PC-3 (cell line): ENCODE data around the gene MAML3. TPM values are rescaled to one million over a fixed set of nuclear protein-coding genes. Genes with fewer than 3 reads are reported as not detected.

Experiments
- ATAC-seq: fragments of 200-7000 bp; cut with Tn5 transposase; 2 replicates; pipeline ENCODE4 v1.9.1; 2020; ENCODE audit warnings: mild to moderate bottlenecking, moderate library complexity
- BruUV-seq: library from RNA; stranded (reverse); fragments of 400-500 nt; replicated peaks from 2 replicates; lab custom pipeline; 2021; lab: Mats Ljungman, UMichigan
- CTCF ChIA-PET: fragments of 300-600 bp; sonication (Branson Sonifier 250); formaldehyde crosslinking; loops from one replicate; lab custom pipeline; 2022; ENCODE audit warnings: antibody characterized with exemption; lab: Charles Lee
- POLR2A ChIA-PET: fragments of 300-600 bp; sonication (Branson Sonifier 250); formaldehyde crosslinking; loops from one replicate; lab custom pipeline; 2022; ENCODE audit warnings: antibody characterized with exemption; ENCODE audit not compliant: unreplicated experiment; lab: Charles Lee
- DNase-seq: peaks from one replicate; pipeline ENCODE4 v3.0.0-alpha.2; 2015
- H2AFZ ChIP-seq: fragments of 300-600 bp; sonication (generic); 2 replicates; pipeline ENCODE4 v1.6.0; 2016; ENCODE audit warnings: antibody characterized with exemption, low read length
- H3F3A ChIP-seq: fragments of 300-600 bp; sonication (generic); one replicate; pipeline ENCODE4 v1.6.0; 2017; ENCODE audit warnings: antibody characterized with exemption, low read length, control low read depth, mild to moderate bottlenecking; ENCODE audit not compliant: unreplicated experiment
- H3K27ac ChIP-seq: fragments of 300-600 bp; sonication (generic); 2 replicates; pipeline ENCODE4 v1.5.1; 2016; ENCODE audit warnings: mild to moderate bottlenecking, low read length
- H3K27me3 ChIP-seq: fragments of 300-600 bp; sonication (generic); 2 replicates; pipeline ENCODE4 v1.6.1; 2016; ENCODE audit warnings: low read length, mixed read lengths
- H3K36me3 ChIP-seq: fragments of 300-600 bp; sonication (generic); 2 replicates; pipeline ENCODE4 v1.6.1; 2016; ENCODE audit warnings: low read depth, mixed run types, low read length, mixed read lengths
- H3K4me1 ChIP-seq: fragments of 300-600 bp; sonication (generic); 2 replicates; pipeline ENCODE4 v1.5.1; 2016; ENCODE audit warnings: low read length; ENCODE audit not compliant: insufficient read depth
- H3K4me2 ChIP-seq: fragments of 300-600 bp; sonication (generic); 2 replicates; pipeline ENCODE4 v1.6.0; 2016; ENCODE audit warnings: low read length
- H3K4me3 ChIP-seq: fragments of 300-600 bp; sonication (generic); 2 replicates; pipeline ENCODE4 v1.5.1; 2016; ENCODE audit warnings: mild to moderate bottlenecking, low read length, mixed read lengths
- H3K79me2 ChIP-seq: fragments of 300-600 bp; sonication (generic); 2 replicates; pipeline ENCODE4 v1.6.1; 2017; ENCODE audit warnings: low read length, mixed read lengths
- H3K9ac ChIP-seq: fragments of 300-600 bp; sonication (generic); 2 replicates; pipeline ENCODE4 v1.6.0; 2016; ENCODE audit warnings: mild to moderate bottlenecking, low read length
- H3K9me2 ChIP-seq: fragments of 300-600 bp; sonication (generic); replicated peaks from 2 replicates; pipeline ENCODE4 v1.6.1; 2016; ENCODE audit warnings: mixed run types, low read length, mixed read lengths
- H3K9me3 ChIP-seq: fragments of 300-600 bp; sonication (generic); 2 replicates; pipeline ENCODE4 v1.6.1; 2016; ENCODE audit warnings: low read length, mixed read lengths
- H4K20me1 ChIP-seq: fragments of 300-600 bp; sonication (generic); 2 replicates; pipeline ENCODE4 v1.6.1; 2016; ENCODE audit warnings: low read length, mixed read lengths
- CTCF ChIP-seq: fragments of 300-600 bp; sonication (generic); conservative IDR thresholded peaks from 2 replicates; pipeline ENCODE4 v1.5.1; 2017; ENCODE audit warnings: antibody characterized with exemption, low read depth, mild to moderate bottlenecking, low read length
- EZH2 ChIP-seq: fragments of 300-600 bp; sonication (generic); IDR thresholded peaks from one replicate; pipeline ENCODE4 v1.6.1; 2017; ENCODE audit warnings: antibody characterized with exemption, mild to moderate bottlenecking, low read length; ENCODE audit not compliant: unreplicated experiment
- EZH2phosphoT487 ChIP-seq: fragments of 300-600 bp; sonication (generic); IDR thresholded peaks from 2 replicates; pipeline ENCODE4 v1.6.1; 2018; ENCODE audit warnings: mild to moderate bottlenecking, antibody characterized with exemption, low read length, borderline replicate concordance
- intact Hi-C: fragments of 100-400 bp; cut with micrococcal nuclease; formaldehyde crosslinking; loops from 2 replicates; pipeline ENCODE4 v1.9.0; 2023
- total RNA-seq: library from RNA; depleted of rRNA; stranded (reverse); fragments of >200 nt; gene quantifications from 2 replicates; pipeline ENCODE4 v1.2.3, GENCODE V29; 2014

MAML3 gene
- total RNA-seq, 1 experiment from 2014 or later = 4.3 TPM

GRCh38 chr4:140028101-140028500, 125.9 kb downstream of the MAML3 start:
- Histone ChIP-seq H3K9ac (no peak overlapping the region), H4K20me1 (no peaks in the 10 kb centered on the region), H3K4me1 (no peaks in the 10 kb centered on the region; the same call in 1 of the 2 replicates), H3K79me2 (no peaks in the 10 kb centered on the region), H3K9me2 (no peaks in the 10 kb centered on the region), H3K4me3 (no peak overlapping the region), H3K27ac (no peak overlapping the region), H3K36me3 (no peaks in the 10 kb centered on the region), H3K9me3 (no peaks in the 10 kb centered on the region), H3K4me2 (no peak overlapping the region), H3K27me3 (no peaks in the 10 kb centered on the region), H3F3A (no peaks in the 10 kb centered on the region), H2AFZ (no peak overlapping the region)
- DNase-seq (no peak), ATAC-seq (no peak)
- ChIA-PET POLR2A (no interaction called here), CTCF (interaction anchor here (0.6 kb wide), 1 partner anchor 57 kb away, joined by 3 read pairs; no protein-coding TSS in a partner anchor)
- no TSS peak for BruUV-seq
- intact Hi-C loops = no loop called here
- TF ChIP-seq CTCF (no peak), EZH2 (no peak), EZH2phosphoT487 (no peak)

GRCh38 chr4:140027101-140027500, 126.9 kb downstream of the MAML3 start:
- H3K9me2 ChIP-seq = no peaks in the 10 kb centered on the region
- H3F3A ChIP-seq = no peaks in the 10 kb centered on the region
- H3K79me2 ChIP-seq = no peaks in the 10 kb centered on the region
- TF ChIP-seq CTCF = no peak
- no peak for TF ChIP-seq EZH2phosphoT487
- no peak for TF ChIP-seq EZH2
- BruUV-seq = no TSS peak
- no peaks in the 10 kb centered on the region for H3K9me3 ChIP-seq
- no peaks in the 10 kb centered on the region for H4K20me1 ChIP-seq
- H2AFZ ChIP-seq = no peak overlapping the region
- DNase-seq (no peak), ATAC-seq (no peak)
- no peaks in the 10 kb centered on the region; the same call in 1 of the 2 replicates for H3K4me1 ChIP-seq
- ChIA-PET CTCF (no interaction called here), POLR2A (no interaction called here)
- intact Hi-C loops = no loop called here
- H3K27me3 ChIP-seq = no peaks in the 10 kb centered on the region
- no peak overlapping the region for H3K4me2 ChIP-seq
- H3K36me3 ChIP-seq = no peaks in the 10 kb centered on the region
- H3K27ac ChIP-seq = no peak overlapping the region
- H3K9ac ChIP-seq = no peak overlapping the region
- H3K4me3 ChIP-seq = no peak overlapping the region

DNA sequence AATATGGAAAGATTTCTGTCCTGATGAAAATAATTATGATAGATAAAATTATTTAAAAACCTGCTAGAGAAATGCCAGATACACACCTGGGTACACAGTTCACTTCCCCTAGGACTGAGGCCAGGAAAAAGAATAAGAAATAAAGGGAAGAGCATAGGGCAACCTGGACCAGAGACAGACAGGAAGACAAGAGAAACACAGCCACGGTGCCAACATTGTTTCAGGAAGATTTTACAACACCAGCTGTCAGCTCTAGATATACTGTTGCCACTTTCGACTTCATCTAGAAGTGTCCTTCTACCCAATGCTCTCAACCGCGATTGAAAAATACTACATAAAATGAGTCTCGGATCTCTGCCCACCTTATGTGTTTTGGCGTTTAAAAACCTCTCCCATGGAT, 128.5 kb downstream of the MAML3 start:
- TF ChIP-seq EZH2phosphoT487 (no peak), CTCF (no peak), EZH2 (no peak)
- Histone ChIP-seq H2AFZ (no peak overlapping the region), H3K9me2 (no peaks in the 10 kb centered on the region), H3K27me3 (no peaks in the 10 kb centered on the region), H4K20me1 (no peaks in the 10 kb centered on the region), H3K36me3 (no peaks in the 10 kb centered on the region), H3K79me2 (no peaks in the 10 kb centered on the region), H3K9ac (no peak overlapping the region), H3K27ac (no peak overlapping the region), H3K4me1 (peaks cover 10% of the 10 kb centered on the region), H3K4me3 (no peak overlapping the region), H3K9me3 (no peaks in the 10 kb centered on the region), H3K4me2 (no peak overlapping the region), H3F3A (no peaks in the 10 kb centered on the region)
- intact Hi-C loops = no loop called here
- no TSS peak for BruUV-seq
- DNase-seq (no peak), ATAC-seq (no peak)
- CTCF ChIA-PET = no interaction called here
- POLR2A ChIA-PET = no interaction called here
